ENCODE results near the gene THSD4. TPM values are rescaled to one million over a fixed set of nuclear protein-coding genes. Genes with fewer than 3 reads are reported as not detected.

Gene THSD4
- total RNA-seq, 1 donor = 50.9 TPM

GRCh38 chr15:71198846-71199245 lies 83.6 kb downstream of the THSD4 start:
- no peak for DNase-seq (ENCODE audit: low read depth)
- no peak overlapping the region for H3K4me3 ChIP-seq (ENCODE audit: low read depth, low read length)
- no peak for TF ChIP-seq CTCF (IDR thresholded peaks at IDR 0.05; ENCODE audit: insufficient read depth, low read length)

DNA sequence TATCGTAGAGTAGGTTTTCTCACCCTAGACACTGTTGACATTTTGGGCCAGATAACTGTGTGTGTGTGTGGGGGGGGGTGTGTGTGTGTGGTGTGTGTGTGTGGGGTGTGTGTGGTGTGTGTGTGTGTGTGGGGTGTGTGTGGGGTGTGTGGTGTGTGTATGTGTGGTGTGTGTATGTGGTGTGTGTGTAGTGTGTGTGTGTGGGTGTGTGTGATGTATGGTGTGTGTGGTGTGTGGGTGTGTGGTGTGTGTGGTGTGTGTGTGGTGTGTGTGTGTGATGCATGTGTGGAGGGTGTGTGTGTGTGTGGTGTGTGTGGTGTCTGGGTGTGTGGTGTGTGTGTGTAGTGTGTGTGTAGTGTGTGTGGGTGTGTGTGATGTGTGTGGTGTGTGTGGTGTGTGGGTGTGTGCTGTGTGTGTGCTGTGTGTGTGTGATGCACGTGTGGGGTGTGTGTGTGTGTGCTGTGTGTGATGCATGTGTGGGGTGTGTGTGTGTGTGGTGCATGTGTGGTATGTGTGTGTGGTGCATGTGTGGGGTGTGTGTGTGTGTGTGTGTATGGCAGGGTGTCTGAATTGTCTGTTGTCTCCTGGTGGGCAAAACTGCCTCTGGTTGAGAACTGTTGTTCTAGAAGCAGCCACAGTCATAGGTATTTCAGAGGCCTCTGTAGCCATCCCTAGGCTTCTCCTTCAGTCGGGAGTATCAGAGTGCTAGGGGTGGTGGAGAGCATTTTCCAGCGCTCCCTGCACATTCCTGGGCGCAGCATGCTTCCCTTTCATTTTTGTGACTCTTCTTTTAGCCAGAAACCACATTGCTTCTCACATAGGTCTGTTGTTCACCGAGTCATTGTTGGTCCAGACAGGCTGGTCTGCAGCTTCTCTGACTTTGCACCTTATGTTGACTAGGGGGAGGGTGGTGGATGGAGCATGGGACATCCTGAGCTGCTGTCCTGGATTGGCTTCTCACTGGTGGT lies 84.4 kb downstream of the THSD4 start:
- no peak for TF ChIP-seq CTCF (IDR thresholded peaks at IDR 0.05; ENCODE audit: insufficient read depth, low read length)
- no peak overlapping the region for H3K4me3 ChIP-seq (ENCODE audit: low read depth, low read length)
- no peak for DNase-seq (ENCODE audit: low read depth)

- peak; percentile 18 for DNase-seq (ENCODE audit: low read depth)
- no peak for TF ChIP-seq CTCF (IDR thresholded peaks at IDR 0.05; ENCODE audit: insufficient read depth, low read length)
Measured at GRCh38 chr15:71201477-71201876, 86.2 kb downstream of the THSD4 start.

GRCh38 chr15:71202712-71203111 lies 87.4 kb downstream of the THSD4 start:
- no peak for DNase-seq (ENCODE audit: low read depth)
- no peak for TF ChIP-seq CTCF (IDR thresholded peaks at IDR 0.05; ENCODE audit: insufficient read depth, low read length)
- H3K4me3 ChIP-seq (ENCODE audit: low read depth, low read length) = no peak overlapping the region

More at GRCh38 chr15:71201477-71201876, 86.2 kb downstream of the THSD4 start:
- no peak overlapping the region for H3K4me3 ChIP-seq (ENCODE audit: low read depth, low read length)

DNA sequence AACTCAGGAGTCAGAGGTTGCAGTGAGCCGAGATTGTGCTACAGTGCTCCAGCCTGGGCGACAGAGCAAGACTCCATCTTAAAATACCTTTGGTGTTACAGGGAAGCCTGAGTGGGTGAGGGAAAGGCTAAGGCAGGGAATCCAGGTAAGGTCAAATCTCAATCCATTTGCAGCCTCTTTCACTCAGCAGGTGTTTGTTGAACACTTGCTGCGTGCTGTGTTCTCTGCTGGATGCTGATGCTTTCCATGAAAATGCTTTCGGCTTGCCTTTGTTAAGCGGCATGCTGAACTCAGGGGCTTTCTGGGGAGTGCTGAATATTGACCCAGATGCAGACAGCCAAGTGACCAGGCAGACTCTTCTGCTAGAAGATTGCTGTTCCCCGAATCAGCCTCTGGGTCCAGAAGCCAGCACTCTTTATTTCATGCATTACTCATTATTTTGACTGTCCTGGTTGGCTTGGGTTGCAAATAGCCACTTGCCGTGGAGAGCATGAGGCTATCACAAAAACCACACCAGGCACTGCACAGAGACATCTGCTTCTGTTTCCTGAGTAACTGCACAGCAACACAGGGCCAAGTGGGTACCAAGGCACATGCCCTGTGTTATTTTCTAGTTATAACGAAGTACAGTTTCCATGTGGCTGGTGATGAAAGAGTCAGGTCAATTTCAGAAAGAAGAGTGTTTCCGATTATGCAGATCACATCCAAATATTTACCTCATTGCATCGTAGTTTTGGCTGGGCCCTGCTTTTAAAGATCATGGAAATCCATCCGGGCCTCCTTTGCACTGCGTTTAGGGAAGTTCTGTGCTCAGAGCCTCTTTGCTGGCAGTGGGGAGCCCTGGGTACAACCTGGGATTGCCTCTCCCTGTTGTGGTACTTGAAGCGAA lies 88.6 kb downstream of the THSD4 start:
- TF ChIP-seq CTCF (IDR thresholded peaks at IDR 0.05; ENCODE audit: insufficient read depth, low read length) = no peak
- DNase-seq (ENCODE audit: low read depth) = peak; percentile 48
- no peak overlapping the region for H3K4me3 ChIP-seq (ENCODE audit: low read depth, low read length)

GRCh38 chr15:71207141-71207540 lies 91.9 kb downstream of the THSD4 start:
- TF ChIP-seq CTCF (IDR thresholded peaks at IDR 0.05; ENCODE audit: insufficient read depth, low read length) = no peak

More at GRCh38 chr15:71207141-71207540, 91.9 kb downstream of the THSD4 start:
- DNase-seq (ENCODE audit: low read depth) = no peak
- no peak overlapping the region for H3K4me3 ChIP-seq (ENCODE audit: low read depth, low read length)

Data from fibroblast of the aortic adventitia (primary cell).